Mammary epithelial cell (primary cell): ENCODE data around the gene KCNQ1.

ENCODE experiments used
- CTCF ChIP-seq, 2 donors: IDR thresholded peaks in 1 of 2; conservative IDR thresholded peaks in 1 of 2; 2 replicates each; pipeline ENCODE4 v1.5.1; 2011 to 2012; ENCODE audit warnings: inconsistent platforms in 2 of 2, low read length in 2 of 2, mild to moderate bottlenecking in 2 of 2, control low read depth in 1 of 2, low read depth in 1 of 2; ENCODE audit not compliant: insufficient read depth in 1 of 2; ENCODE audit errors: extremely low read depth in 1 of 2
- EZH2 ChIP-seq: IDR thresholded peaks from 2 replicates; pipeline ENCODE4 v1.6.1; 2012; ENCODE audit warnings: low read length, inconsistent platforms, borderline replicate concordance

- TF ChIP-seq CTCF (conservative IDR thresholded peaks at IDR 0.05 in 1 of 2, IDR thresholded peaks at IDR 0.05 in 1 of 2; ENCODE audit: extremely low read depth in 1 of 2, insufficient read depth in 1 of 2, low read depth in 1 of 2, low read length in 2 of 2) (no peak), EZH2 (no peak)
These were observed 344.5 kb downstream of the KCNQ1 start for GRCh38 chr11:2789331-2789730.
